Heart left ventricle (tissue), 13 donors: Measurements from ENCODE around the gene TPRG1.

ENCODE experiments used
- POLR2A ChIP-seq, 2 donors: fragments of 450-650 bp; IDR thresholded peaks; one replicate each; pipeline ENCODE4 v1.6.1; 2017; ENCODE audit warnings: antibody characterized with exemption in 2 of 2, mild to moderate bottlenecking in 2 of 2, moderate library complexity in 2 of 2
- TF ChIP-seq, protein P1 (sequence below), 12 donors: fragments of 200-600 bp; sonication (generic) in 4 of 12; IDR thresholded peaks; one replicate each; pipeline versions ENCODE4 v1.5.0 to v1.8.0; 2018 to 2022; ENCODE audit warnings: antibody characterized with exemption in 12 of 12, mild to moderate bottlenecking in 5 of 12
- donor health status: ischemic (EF 13 %, LVEDD 7.1; RV severe dilation, severe dysfunction).
- donor health status: DM: no; HTN: yes; CAD: no.
- donor health status: DM: no; HTN: no; CAD: no.
- donor health status: ischemic (EF 25% LVEDD 6.9; RV normal size, moderate dysfunction).
- donor health status: ischemic (EF 25% LVEDD 5.7; RV mildly dilated, moderate dysfunction).
- donor health status: ischemic (EF 35%, LVEDD 5.7; RV mildly dilated, moderate dysfunction).
- donor health status: nonischemic (EF 11% LVEDD 7.7; RV severe dilation, severe dysfunction).
- donor health status: DM: yes; HTN: yes; CAD: no.
- donor health status: PGD.
- donor health status: ischemic (EF 29% LVEDD 5.4; RV normal size, mild dysfunction).
- donor health status: nonischemic (EF 23%, LVEDD 6.1; RV moderate dilation, normal function).

DNA sequence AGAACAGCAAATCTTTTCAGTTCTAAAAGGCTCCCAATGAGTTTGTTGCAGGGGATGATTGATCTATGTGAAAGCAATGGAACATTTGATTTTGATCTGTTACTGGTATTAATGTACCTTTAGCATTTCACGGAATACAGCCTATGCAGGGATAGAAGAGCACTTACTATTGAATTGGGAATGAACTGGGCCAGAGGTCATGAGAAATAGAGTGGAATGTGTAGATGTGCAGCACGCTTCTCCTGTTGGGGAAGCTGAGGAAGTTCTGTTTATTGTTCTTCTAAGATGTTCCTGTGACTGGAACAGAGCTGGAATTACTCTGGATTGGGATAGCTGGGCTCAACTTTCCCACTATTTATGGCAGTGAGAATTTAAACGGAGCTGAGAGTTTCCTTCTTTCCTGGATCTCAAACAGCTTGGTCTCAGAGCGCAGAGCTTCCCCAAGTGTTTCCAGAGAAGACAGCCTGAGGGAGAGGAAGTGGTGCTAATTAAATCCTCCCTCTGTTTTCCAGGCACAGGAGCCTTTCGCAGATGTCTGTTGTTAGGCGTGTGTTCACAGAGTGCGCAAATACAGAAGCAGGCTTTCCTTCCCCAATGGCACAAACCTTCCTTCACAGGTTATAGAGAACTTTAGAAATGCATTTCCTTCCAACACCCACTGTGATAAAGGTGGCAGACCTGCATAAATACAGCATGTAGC, 32.5 kb downstream of the TPRG1 start:
- TF ChIP-seq, protein P1, sequence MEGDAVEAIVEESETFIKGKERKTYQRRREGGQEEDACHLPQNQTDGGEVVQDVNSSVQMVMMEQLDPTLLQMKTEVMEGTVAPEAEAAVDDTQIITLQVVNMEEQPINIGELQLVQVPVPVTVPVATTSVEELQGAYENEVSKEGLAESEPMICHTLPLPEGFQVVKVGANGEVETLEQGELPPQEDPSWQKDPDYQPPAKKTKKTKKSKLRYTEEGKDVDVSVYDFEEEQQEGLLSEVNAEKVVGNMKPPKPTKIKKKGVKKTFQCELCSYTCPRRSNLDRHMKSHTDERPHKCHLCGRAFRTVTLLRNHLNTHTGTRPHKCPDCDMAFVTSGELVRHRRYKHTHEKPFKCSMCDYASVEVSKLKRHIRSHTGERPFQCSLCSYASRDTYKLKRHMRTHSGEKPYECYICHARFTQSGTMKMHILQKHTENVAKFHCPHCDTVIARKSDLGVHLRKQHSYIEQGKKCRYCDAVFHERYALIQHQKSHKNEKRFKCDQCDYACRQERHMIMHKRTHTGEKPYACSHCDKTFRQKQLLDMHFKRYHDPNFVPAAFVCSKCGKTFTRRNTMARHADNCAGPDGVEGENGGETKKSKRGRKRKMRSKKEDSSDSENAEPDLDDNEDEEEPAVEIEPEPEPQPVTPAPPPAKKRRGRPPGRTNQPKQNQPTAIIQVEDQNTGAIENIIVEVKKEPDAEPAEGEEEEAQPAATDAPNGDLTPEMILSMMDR (IDR thresholded peaks at IDR 0.05) = no peak
- TF ChIP-seq POLR2A (IDR thresholded peaks at IDR 0.05) = no peak
